Measurements from ENCODE around the gene CNIH3. TPM values are rescaled to one million over a fixed set of nuclear protein-coding genes. Genes with fewer than 3 reads are reported as not detected.

Gene CNIH3
- total and polyA plus RNA-seq, 12 donors = 0.30 to 5.5 (median 2.2) TPM

DNA sequence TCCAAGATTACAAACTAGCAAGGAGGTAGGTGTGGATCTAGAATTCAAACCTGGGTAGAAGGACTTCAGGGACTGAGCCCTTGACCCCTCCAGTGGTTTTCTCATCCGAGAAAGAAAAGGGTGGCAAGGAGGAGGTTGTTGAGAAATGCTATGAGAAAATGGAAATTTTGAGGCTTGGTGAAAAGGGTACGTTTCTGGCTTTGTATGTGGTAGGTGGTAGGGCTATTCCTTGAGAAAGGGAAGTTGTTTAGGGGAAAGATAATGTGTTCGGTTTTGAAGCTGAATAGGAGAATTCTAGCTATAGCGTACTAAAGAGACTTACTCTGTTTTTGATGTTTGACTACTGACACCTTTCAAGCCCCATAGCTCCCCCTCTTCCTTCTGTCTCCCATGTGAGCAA is 133.8 kb downstream of the CNIH3 start:
- H3K4me3 ChIP-seq = no peak overlapping the region
- DNase-seq = no peak
- H3K4me1 ChIP-seq (replicated peaks in 1 of 2) = no peaks in the 10 kb centered on the region
- H3K9me3 ChIP-seq (replicated peaks in 1 of 3) = no peaks in the 10 kb centered on the region
- no peaks in the 10 kb centered on the region for H3K36me3 ChIP-seq (replicated peaks in 1 of 2)
- no peaks in the 10 kb centered on the region for H3K27me3 ChIP-seq
- intact Hi-C loops (cut with DNase I) = no loop called here
- no peak for TF ChIP-seq POLR2A (IDR thresholded peaks at IDR 0.05)
- TF ChIP-seq, protein P1, sequence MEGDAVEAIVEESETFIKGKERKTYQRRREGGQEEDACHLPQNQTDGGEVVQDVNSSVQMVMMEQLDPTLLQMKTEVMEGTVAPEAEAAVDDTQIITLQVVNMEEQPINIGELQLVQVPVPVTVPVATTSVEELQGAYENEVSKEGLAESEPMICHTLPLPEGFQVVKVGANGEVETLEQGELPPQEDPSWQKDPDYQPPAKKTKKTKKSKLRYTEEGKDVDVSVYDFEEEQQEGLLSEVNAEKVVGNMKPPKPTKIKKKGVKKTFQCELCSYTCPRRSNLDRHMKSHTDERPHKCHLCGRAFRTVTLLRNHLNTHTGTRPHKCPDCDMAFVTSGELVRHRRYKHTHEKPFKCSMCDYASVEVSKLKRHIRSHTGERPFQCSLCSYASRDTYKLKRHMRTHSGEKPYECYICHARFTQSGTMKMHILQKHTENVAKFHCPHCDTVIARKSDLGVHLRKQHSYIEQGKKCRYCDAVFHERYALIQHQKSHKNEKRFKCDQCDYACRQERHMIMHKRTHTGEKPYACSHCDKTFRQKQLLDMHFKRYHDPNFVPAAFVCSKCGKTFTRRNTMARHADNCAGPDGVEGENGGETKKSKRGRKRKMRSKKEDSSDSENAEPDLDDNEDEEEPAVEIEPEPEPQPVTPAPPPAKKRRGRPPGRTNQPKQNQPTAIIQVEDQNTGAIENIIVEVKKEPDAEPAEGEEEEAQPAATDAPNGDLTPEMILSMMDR (IDR thresholded peaks at IDR 0.05) = no peak
- 72 to 87% (median 78%) methylated on average over 4 of the region's 4 CpGs for WGBS, 4 donors
- no peak overlapping the region for H3K27ac ChIP-seq

DNA sequence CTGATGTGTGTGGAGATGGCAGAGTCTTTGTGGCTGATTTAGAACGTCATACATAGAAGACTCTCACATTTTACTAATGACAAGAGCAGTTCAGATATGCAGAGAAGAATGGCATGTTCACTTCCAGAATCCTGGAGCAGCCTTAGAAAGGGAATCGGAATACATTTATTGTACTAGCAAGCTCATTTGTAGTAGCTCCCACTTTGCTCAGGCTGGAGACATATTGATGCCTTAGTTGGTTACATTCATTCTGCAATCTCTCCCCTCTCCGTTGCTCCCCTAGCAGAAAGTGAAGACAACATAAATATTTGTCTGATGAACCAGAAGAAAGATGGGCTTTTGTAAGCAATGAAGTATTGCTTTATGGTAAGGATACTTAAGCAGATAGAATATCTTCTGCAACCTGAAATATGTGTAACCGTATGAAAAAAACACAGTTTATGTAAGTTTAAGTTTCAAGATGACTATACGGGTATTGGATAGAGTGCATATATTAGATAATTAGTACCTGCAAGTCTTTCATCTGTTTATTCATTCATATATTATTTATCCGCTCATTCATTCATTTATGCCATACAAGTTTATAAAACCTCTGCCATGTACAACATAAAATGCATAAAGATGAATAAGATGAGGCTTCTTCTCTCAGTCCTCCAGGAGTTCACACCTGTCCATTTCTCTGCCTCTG is 135.7 kb downstream of the CNIH3 start:
- Histone ChIP-seq H3K4me3 (no peak overlapping the region), H3K27ac (no peak overlapping the region), H3K36me3 (replicated peaks in 1 of 2) (no peaks in the 10 kb centered on the region), H3K4me1 (replicated peaks in 1 of 2) (no peaks in the 10 kb centered on the region), H3K27me3 (no peaks in the 10 kb centered on the region), H3K9me3 (replicated peaks in 1 of 3) (no peaks in the 10 kb centered on the region)
- no peak for TF ChIP-seq POLR2A (IDR thresholded peaks at IDR 0.05)
- TF ChIP-seq, protein P1 (IDR thresholded peaks at IDR 0.05) = no peak
- DNase-seq = no peak
- 72 to 78% (median 77%) methylated on average over 6 of the region's 6 CpGs for WGBS, 4 donors
- intact Hi-C loops (cut with DNase I) = no loop called here

DNA sequence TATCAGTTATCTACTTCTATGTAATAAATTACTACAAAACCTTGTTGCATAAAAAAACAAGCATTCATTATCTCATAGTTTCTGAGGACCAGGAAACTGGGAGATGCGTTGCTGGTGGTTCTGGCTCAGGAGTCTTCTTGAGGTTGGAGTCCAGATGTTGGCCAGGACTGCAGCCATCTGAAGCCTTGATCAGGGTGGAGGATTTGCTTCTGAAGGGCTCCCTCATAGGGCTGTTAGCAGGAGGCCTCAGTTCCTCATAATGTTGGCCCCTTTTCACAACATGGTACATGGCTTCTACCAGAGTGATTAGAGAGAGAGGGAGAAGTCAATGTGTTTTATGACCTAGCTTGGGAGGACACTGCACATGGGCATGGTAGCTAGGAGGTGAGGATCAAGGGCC is 137.4 kb downstream of the CNIH3 start:
- no peaks in the 10 kb centered on the region for H3K4me1 ChIP-seq (replicated peaks in 1 of 2)
- H3K9me3 ChIP-seq (replicated peaks in 1 of 3) = no peaks in the 10 kb centered on the region
- 59 to 82% (median 72%) methylated on average over 1 of the region's 1 CpG for WGBS, 4 donors
- H3K27ac ChIP-seq = no peak overlapping the region
- intact Hi-C loops (cut with DNase I) = no loop called here
- H3K27me3 ChIP-seq = no peaks in the 10 kb centered on the region
- TF ChIP-seq POLR2A (IDR thresholded peaks at IDR 0.05) = no peak
- TF ChIP-seq, protein P1 (IDR thresholded peaks at IDR 0.05) = no peak
- no peaks in the 10 kb centered on the region for H3K36me3 ChIP-seq (replicated peaks in 1 of 2)
- no peak overlapping the region for H3K4me3 ChIP-seq
- no peak for DNase-seq

DNA sequence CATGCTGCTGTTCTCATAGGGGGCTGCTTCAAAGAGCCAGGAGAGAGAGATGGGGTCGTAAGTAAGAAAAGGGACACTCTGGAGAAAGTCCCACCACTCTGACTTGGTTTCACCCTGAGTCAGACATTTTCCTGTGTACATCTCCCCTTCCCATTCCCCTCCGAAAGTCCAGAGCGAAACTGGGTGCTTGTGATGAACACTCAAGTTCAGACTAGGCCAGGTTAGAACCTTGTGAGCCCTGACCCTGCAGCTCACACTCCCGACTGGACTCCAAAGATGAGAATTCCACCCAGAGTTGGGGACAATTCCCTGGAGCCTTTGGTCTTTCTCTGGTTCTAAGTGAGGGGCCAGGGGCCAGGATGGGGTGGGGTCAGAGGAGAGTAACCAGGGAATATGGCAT is 139.5 kb downstream of the CNIH3 start:
- intact Hi-C loops (cut with DNase I) = no loop called here

More for the DNA sequence above, 139.5 kb downstream of the CNIH3 start:
- 72 to 80% (median 76%) methylated on average over 4 of the region's 4 CpGs for WGBS, 4 donors
- no peak for DNase-seq
- H3K36me3 ChIP-seq (replicated peaks in 1 of 2) = no peaks in the 10 kb centered on the region
- TF ChIP-seq, protein P1 (IDR thresholded peaks at IDR 0.05) = no peak
- TF ChIP-seq POLR2A (IDR thresholded peaks at IDR 0.05) = no peak
- H3K4me3 ChIP-seq = no peak overlapping the region
- H3K9me3 ChIP-seq (replicated peaks in 1 of 3) = no peaks in the 10 kb centered on the region
- H3K27me3 ChIP-seq = no peaks in the 10 kb centered on the region
- H3K27ac ChIP-seq = no peak overlapping the region
- no peaks in the 10 kb centered on the region for H3K4me1 ChIP-seq (replicated peaks in 1 of 2)
